A549 (cell line): ENCODE results near the gene SLC38A3. TPM values are rescaled to one million over a fixed set of nuclear protein-coding genes. Genes with fewer than 3 reads are reported as not detected.

Experiments
- ATAC-seq, 2 experiments: fragments of 200-7000 bp in 1 of 2; fragments of >200 bp in 1 of 2; cut with Nextera tagmentation in 1 of 2; cut with Tn5 transposase in 1 of 2; 3 replicates each; pipeline versions ENCODE4 v1.8.0 to v1.9.1; 2018 to 2020; ENCODE audit warnings: mild to moderate bottlenecking in 1 of 2, moderate library complexity in 1 of 2
- CTCF ChIA-PET: fragments of 300-600 bp; sonication (Branson Sonifier 250); formaldehyde crosslinking; extraction: SDS; loops from one replicate; lab custom pipeline; 2021; ENCODE audit warnings: antibody characterized with exemption, inconsistent platforms; lab: Yijun Ruan, JAX
- POLR2A ChIA-PET: fragments of 350-600 bp; formaldehyde crosslinking; extraction: SDS; loops from one replicate; lab custom pipeline; 2021; ENCODE audit warnings: antibody characterized with exemption, inconsistent platforms; lab: Yijun Ruan, JAX
- DNase-seq, 2 experiments: peaks; one replicate each; pipeline versions ENCODE4 v3.0.0 to v3.0.0-alpha.2; 2011 to 2016; ENCODE audit warnings: low read depth in 1 of 2, low spot score in 1 of 2
- FAIRE-seq: peaks from 2 replicates; lab custom pipeline; 2011; peaks lifted over from hg19 to GRCh38; lab: Jason Lieb, UNC
- H3K27ac ChIP-seq, 2 experiments: fragments of >200 bp; sonication (Bioruptor Twin); formaldehyde crosslinking; 3 replicates each; pipeline ENCODE4 v1.5.1; 2016 to 2017
- H3K4me1 ChIP-seq: fragments of >200 bp; sonication (Bioruptor Twin); formaldehyde crosslinking; 3 replicates; pipeline ENCODE4 v1.6.1; 2016
- H3K4me2 ChIP-seq: fragments of >200 bp; sonication (Bioruptor Twin); formaldehyde crosslinking; 3 replicates; pipeline ENCODE4 v1.6.1; 2016
- H3K4me3 ChIP-seq: fragments of >200 bp; sonication (Bioruptor Twin); formaldehyde crosslinking; 3 replicates; pipeline ENCODE4 v1.5.1; 2016
- H3K9me3 ChIP-seq: fragments of >200 bp; sonication (Bioruptor Twin); formaldehyde crosslinking; 3 replicates; pipeline ENCODE4 v1.6.1; 2016
- EP300 ChIP-seq, 2 experiments: fragments of >200 bp; sonication (Bioruptor Twin); formaldehyde crosslinking; IDR thresholded peaks; 2 replicates in 1 of 2; 3 replicates in 1 of 2; pipeline ENCODE4 v1.6.1; 2016 to 2017
- ESRRA ChIP-seq: fragments of 150-350 bp; IDR thresholded peaks from 2 replicates; pipeline ENCODE4 v1.6.1; 2014; ENCODE audit warnings: mild to moderate bottlenecking, low read length, borderline replicate concordance
- FOSB ChIP-seq: fragments of 250-450 bp; sonication (Bioruptor Pico); IDR thresholded peaks from 2 replicates; pipeline ENCODE4 v1.5.0; 2020; ENCODE audit warnings: mild to moderate bottlenecking, moderate library complexity
- FOXS1 ChIP-seq: fragments of 250-450 bp; sonication (Bioruptor Pico); IDR thresholded peaks from 2 replicates; pipeline ENCODE4 v1.5.0; 2020; ENCODE audit warnings: mild to moderate bottlenecking, moderate library complexity
- GATA3 ChIP-seq: IDR thresholded peaks from 2 replicates; pipeline ENCODE4 v1.6.1; 2012; ENCODE audit warnings: borderline replicate concordance
- HOXA7 ChIP-seq: fragments of 250-450 bp; sonication (Bioruptor Pico); IDR thresholded peaks from 2 replicates; pipeline ENCODE4 v1.5.0; 2020; ENCODE audit warnings: mild to moderate bottlenecking, moderate library complexity
- JUN ChIP-seq, 2 experiments: fragments of >200 bp; sonication (Bioruptor Twin); formaldehyde crosslinking; IDR thresholded peaks; 2 replicates in 1 of 2; 3 replicates in 1 of 2; pipeline ENCODE4 v1.6.1; 2016 to 2017
- JUNB ChIP-seq: fragments of >200 bp; sonication (Bioruptor Twin); formaldehyde crosslinking; IDR thresholded peaks from 2 replicates; pipeline ENCODE4 v1.6.1; 2016
- KDM1A ChIP-seq: fragments of 200-600 bp; sonication (generic); IDR thresholded peaks from 2 replicates; pipeline ENCODE4 v1.6.1; 2016; ENCODE audit warnings: low read depth, mild to moderate bottlenecking
- NR3C1 ChIP-seq: fragments of >200 bp; sonication (Bioruptor Twin); formaldehyde crosslinking; IDR thresholded peaks from 3 replicates; pipeline ENCODE4 v1.6.1; 2017
- PHF8 ChIP-seq: fragments of 200-600 bp; sonication (generic); IDR thresholded peaks from 2 replicates; pipeline ENCODE4 v1.6.1; 2016; ENCODE audit warnings: low read depth, mild to moderate bottlenecking, antibody characterized with exemption, moderate library complexity, borderline replicate concordance
- POLR2A ChIP-seq: IDR thresholded peaks from 2 replicates; pipeline ENCODE4 v1.6.1; 2012; ENCODE audit warnings: mild to moderate bottlenecking, low read length
- POLR2AphosphoS2 ChIP-seq: conservative IDR thresholded peaks from 2 replicates; pipeline ENCODE4 v1.6.1; 2012; ENCODE audit warnings: low read length, improper control_type of control experiment, inconsistent platforms
- WGBS: methylation state at CpG from one replicate; pipeline ENCODE4 v1.1.6; 2017; ENCODE audit errors: missing lambda C conversion rate; 5-methylcytosine and 5-hydroxymethylcytosine counted together
- polyA plus RNA-seq, 4 experiments: library from polyadenylated mRNA; depleted of rRNA in 3 of 4; stranded (reverse); fragments of >200 nt; fragmentation: RNase III in 1 of 4; extraction: RNeasy Plus Mini Kit Qiagen cat#74134 plus additional on column Dnase treatment in 1 of 4; gene quantifications; 2 replicates in 3 of 4; 3 replicates in 1 of 4; pipeline ENCODE4 v1.2.3, GENCODE V29; 2011 to 2017
- TF ChIP-seq, protein P1 (sequence below): fragments of 150-350 bp; IDR thresholded peaks from 2 replicates; pipeline ENCODE4 v1.6.1; 2014; ENCODE audit warnings: low read depth, mild to moderate bottlenecking, low read length
- TF ChIP-seq, protein P2 (sequence below): fragments of 200-600 bp; sonication (generic); IDR thresholded peaks from 2 replicates; pipeline ENCODE4 v1.6.1; 2016; ENCODE audit warnings: antibody characterized with exemption, mild to moderate bottlenecking, moderate library complexity
- TF ChIP-seq, protein P3 (sequence below): fragments of 250-450 bp; sonication (Bioruptor Pico); IDR thresholded peaks from 2 replicates; pipeline ENCODE4 v1.5.0; 2020; ENCODE audit warnings: low read depth, mild to moderate bottlenecking, moderate library complexity
- TF ChIP-seq, protein P4 (sequence below): IDR thresholded peaks from 2 replicates; pipeline ENCODE4 v1.6.1; 2012

SLC38A3 gene
- polyA plus RNA-seq, 2 of the 4 experiments (the other 2 are of a cell fraction): 0.05 TPM; not detected in 1

DNA sequence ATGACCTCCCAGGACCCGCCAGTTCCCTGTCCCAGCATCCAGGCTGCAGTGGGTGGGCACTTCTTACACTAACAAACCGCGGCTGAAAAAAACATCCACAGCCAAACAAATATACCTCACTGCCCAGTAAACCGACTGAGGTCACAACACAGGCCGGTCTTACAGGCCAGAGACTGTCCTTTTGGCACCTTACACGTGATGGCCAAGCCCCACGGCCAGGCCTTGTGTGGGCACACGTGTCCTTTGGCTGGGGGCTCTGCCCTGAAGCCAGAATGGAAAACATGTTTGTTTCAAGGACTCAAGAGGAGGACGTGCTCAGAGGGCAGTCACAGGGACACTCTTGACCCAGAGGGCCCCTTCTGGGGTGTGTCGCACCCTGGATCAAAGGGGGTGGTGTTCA, 9.8 kb downstream of the SLC38A3 start:
- POLR2A ChIA-PET: no interaction called here
- CTCF ChIA-PET: interaction anchor here (0.7 to 25.9 kb wide), 4 partner anchors 11 to 24 kb away, joined by 3 to 550 read pairs (median 10); partner anchors contain the start of gene GNAT1
- no peak overlapping the region for H3K27ac ChIP-seq
- TF ChIP-seq, protein P1, sequence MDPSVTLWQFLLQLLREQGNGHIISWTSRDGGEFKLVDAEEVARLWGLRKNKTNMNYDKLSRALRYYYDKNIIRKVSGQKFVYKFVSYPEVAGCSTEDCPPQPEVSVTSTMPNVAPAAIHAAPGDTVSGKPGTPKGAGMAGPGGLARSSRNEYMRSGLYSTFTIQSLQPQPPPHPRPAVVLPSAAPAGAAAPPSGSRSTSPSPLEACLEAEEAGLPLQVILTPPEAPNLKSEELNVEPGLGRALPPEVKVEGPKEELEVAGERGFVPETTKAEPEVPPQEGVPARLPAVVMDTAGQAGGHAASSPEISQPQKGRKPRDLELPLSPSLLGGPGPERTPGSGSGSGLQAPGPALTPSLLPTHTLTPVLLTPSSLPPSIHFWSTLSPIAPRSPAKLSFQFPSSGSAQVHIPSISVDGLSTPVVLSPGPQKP: no peak
- TF ChIP-seq PHF8 (no peak), FOSB (no peak), POLR2AphosphoS2 (no peak), JUNB (no peak), EP300 (IDR thresholded peaks at IDR 0.05) (no peak), FOXS1 (CRISPR knock-in tag) (no peak)
- H3K4me3 ChIP-seq: no peak overlapping the region
- H3K4me1 ChIP-seq: no peaks in the 10 kb centered on the region
- no peak for ATAC-seq
- no peak overlapping the region for H3K4me2 ChIP-seq
- 58% methylated on average over 7 of the region's 10 CpGs for WGBS
- no peaks in the 10 kb centered on the region for H3K9me3 ChIP-seq
- no peak for FAIRE-seq
- DNase-seq: no peak

DNA sequence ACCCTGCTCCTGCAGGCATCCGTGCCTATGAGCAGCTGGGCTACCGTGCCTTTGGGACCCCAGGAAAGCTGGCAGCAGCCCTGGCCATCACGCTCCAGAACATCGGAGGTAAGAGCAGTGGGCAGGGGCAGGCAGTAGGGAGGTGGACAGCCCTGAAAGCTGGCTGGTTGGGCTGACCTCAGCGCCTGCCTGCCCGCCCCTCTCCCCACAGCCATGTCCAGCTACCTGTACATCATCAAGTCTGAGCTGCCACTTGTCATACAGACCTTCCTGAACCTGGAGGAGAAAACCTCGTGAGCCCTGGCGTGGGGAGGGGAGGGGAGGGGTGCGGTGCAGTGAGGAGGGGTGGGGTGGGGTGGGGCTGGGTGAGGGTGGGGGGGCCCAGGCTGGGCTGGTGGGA, 10.5 kb downstream of the SLC38A3 start:
- Histone ChIP-seq H3K4me3 (no peak overlapping the region), H3K4me1 (no peaks in the 10 kb centered on the region), H3K27ac (no peak overlapping the region), H3K9me3 (no peaks in the 10 kb centered on the region)
- DNase-seq (no peak), FAIRE-seq (no peak)
- WGBS: no CpG with 5 or more reads among the region's 9 CpGs
- POLR2A ChIA-PET: interaction anchor here (0.6 kb wide), 1 partner anchor 15 kb away, joined by 3 read pairs; no protein-coding TSS in a partner anchor
- TF ChIP-seq, protein P2, sequence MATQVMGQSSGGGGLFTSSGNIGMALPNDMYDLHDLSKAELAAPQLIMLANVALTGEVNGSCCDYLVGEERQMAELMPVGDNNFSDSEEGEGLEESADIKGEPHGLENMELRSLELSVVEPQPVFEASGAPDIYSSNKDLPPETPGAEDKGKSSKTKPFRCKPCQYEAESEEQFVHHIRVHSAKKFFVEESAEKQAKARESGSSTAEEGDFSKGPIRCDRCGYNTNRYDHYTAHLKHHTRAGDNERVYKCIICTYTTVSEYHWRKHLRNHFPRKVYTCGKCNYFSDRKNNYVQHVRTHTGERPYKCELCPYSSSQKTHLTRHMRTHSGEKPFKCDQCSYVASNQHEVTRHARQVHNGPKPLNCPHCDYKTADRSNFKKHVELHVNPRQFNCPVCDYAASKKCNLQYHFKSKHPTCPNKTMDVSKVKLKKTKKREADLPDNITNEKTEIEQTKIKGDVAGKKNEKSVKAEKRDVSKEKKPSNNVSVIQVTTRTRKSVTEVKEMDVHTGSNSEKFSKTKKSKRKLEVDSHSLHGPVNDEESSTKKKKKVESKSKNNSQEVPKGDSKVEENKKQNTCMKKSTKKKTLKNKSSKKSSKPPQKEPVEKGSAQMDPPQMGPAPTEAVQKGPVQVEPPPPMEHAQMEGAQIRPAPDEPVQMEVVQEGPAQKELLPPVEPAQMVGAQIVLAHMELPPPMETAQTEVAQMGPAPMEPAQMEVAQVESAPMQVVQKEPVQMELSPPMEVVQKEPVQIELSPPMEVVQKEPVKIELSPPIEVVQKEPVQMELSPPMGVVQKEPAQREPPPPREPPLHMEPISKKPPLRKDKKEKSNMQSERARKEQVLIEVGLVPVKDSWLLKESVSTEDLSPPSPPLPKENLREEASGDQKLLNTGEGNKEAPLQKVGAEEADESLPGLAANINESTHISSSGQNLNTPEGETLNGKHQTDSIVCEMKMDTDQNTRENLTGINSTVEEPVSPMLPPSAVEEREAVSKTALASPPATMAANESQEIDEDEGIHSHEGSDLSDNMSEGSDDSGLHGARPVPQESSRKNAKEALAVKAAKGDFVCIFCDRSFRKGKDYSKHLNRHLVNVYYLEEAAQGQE: no peak
- TF ChIP-seq KDM1A (no peak), NR3C1 (no peak), ESRRA (no peak), GATA3 (no peak), POLR2AphosphoS2 (no peak), JUN (IDR thresholded peaks at IDR 0.05) (no peak), FOXS1 (CRISPR knock-in tag) (no peak)
- TF ChIP-seq, protein P3, sequence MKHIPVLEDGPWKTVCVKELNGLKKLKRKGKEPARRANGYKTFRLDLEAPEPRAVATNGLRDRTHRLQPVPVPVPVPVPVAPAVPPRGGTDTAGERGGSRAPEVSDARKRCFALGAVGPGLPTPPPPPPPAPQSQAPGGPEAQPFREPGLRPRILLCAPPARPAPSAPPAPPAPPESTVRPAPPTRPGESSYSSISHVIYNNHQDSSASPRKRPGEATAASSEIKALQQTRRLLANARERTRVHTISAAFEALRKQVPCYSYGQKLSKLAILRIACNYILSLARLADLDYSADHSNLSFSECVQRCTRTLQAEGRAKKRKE (CRISPR knock-in tag): no peak
- TF ChIP-seq, protein P4, sequence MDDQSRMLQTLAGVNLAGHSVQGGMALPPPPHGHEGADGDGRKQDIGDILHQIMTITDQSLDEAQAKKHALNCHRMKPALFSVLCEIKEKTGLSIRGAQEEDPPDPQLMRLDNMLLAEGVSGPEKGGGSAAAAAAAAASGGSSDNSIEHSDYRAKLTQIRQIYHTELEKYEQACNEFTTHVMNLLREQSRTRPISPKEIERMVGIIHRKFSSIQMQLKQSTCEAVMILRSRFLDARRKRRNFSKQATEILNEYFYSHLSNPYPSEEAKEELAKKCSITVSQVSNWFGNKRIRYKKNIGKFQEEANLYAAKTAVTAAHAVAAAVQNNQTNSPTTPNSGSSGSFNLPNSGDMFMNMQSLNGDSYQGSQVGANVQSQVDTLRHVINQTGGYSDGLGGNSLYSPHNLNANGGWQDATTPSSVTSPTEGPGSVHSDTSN: no peak
- TF ChIP-seq, all 56 proteins: peak for 0
- H3K4me2 ChIP-seq: no peak overlapping the region
- ATAC-seq: no peak
- CTCF ChIA-PET: interaction anchor here (1.4 to 25.9 kb wide), 3 partner anchors 11 to 25 kb away, joined by 4 to 550 read pairs (median 17); partner anchors contain the start of gene GNAT1

DNA sequence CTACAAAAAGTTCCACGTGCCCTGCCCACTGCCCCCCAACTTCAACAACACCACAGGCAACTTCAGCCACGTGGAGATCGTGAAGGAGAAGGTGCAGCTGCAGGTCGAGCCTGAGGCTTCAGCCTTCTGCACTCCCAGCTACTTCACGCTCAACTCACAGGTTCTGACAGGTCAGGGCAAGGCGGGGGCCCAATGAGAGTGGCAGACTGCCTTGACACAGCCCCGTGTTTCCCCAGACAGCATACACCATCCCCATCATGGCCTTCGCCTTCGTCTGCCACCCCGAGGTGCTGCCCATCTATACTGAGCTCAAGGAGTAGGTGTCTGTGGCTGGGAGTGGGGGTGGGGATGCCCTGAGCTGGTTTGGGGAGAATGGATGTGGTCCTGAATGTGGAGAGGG, 12.6 kb downstream of the SLC38A3 start:
- Histone ChIP-seq H3K4me3 (no peak overlapping the region), H3K27ac (no peak overlapping the region), H3K4me2 (no peak overlapping the region), H3K4me1 (no peaks in the 10 kb centered on the region), H3K9me3 (no peaks in the 10 kb centered on the region)
- DNase-seq (no peak), FAIRE-seq (no peak), ATAC-seq (no peak)
- POLR2A ChIA-PET: no interaction called here
- CTCF ChIA-PET: interaction anchor here (0.9 to 25.9 kb wide), 3 partner anchors 8 to 97 kb away, joined by 3 to 550 read pairs (median 17); partner anchors contain the start of gene GNAT1
- TF ChIP-seq HOXA7: no peak
- TF ChIP-seq POLR2A: no peak
- TF ChIP-seq, all 56 proteins: peak for 0
- 30% methylated on average over 6 of the region's 10 CpGs for WGBS
